B cell (primary cell): ENCODE measurements around the gene UBA7. TPM values are rescaled to one million over a fixed set of nuclear protein-coding genes. Genes with fewer than 3 reads are reported as not detected.

Experiments
- ATAC-seq: fragments of 200-7000 bp; cut with Tn5 transposase; one replicate; pipeline ENCODE4 v1.10.0; 2021; ENCODE audit warnings: low read depth, mild to moderate bottlenecking, moderate number of reproducible peaks, moderate library complexity
- CTCF ChIA-PET: fragments of 350-600 bp; sonication (Branson Sonifier 250); formaldehyde crosslinking; loops from one replicate; lab custom pipeline; 2021; ENCODE audit warnings: antibody characterized with exemption, inconsistent platforms; lab: Charles Lee
- POLR2A ChIA-PET: fragments of 350-600 bp; sonication (Branson Sonifier 250); formaldehyde crosslinking; loops from one replicate; lab custom pipeline; 2021; ENCODE audit warnings: antibody characterized with exemption; lab: Charles Lee
- DNase-seq: peaks from one replicate; pipeline ENCODE4 v3.0.0; 2013
- H2AFZ ChIP-seq: 2 replicates; pipeline ENCODE4 v1.6.1; 2012; ENCODE audit warnings: mild to moderate bottlenecking, low read depth, low read length; ENCODE audit not compliant: insufficient read depth, poor library complexity, severe bottlenecking
- H3K27ac ChIP-seq, 2 donors: 1 replicate in 1 of 2; 2 replicates in 1 of 2; pipeline ENCODE4 v1.5.1; 2012 to 2013; ENCODE audit warnings: low read length in 2 of 2, mild to moderate bottlenecking in 2 of 2, moderate library complexity in 1 of 2
- H3K27me3 ChIP-seq, 4 experiments: fragments of 200-600 bp in 1 of 4; sonication (generic) in 1 of 4; replicated peaks in 1 of 4; 1 replicate in 2 of 4; 2 replicates in 2 of 4; pipeline versions ENCODE4 v1.6.1 to v1.7.0; 2013 to 2016; ENCODE audit warnings: low read length in 3 of 4, mild to moderate bottlenecking in 2 of 4, mixed read lengths in 1 of 4, moderate library complexity in 1 of 4; ENCODE audit not compliant: insufficient read depth in 4 of 4, control insufficient read depth in 3 of 4; ENCODE audit errors: control extremely low read depth in 1 of 4
- H3K36me3 ChIP-seq, 2 experiments: replicated peaks in 1 of 2; 1 replicate in 1 of 2; 2 replicates in 1 of 2; pipeline versions ENCODE4 v1.6.1 to v1.7.1; 2013; ENCODE audit warnings: low read length in 1 of 2; ENCODE audit not compliant: insufficient read depth in 2 of 2, control insufficient read depth in 1 of 2; ENCODE audit errors: control extremely low read depth in 1 of 2, extremely low read depth in 1 of 2
- H3K4me1 ChIP-seq, 2 donors: fragments of 200-600 bp in 1 of 2; sonication (generic) in 1 of 2; 1 replicate in 1 of 2; 2 replicates in 1 of 2; pipeline versions ENCODE4 v1.5.1 to v1.6.1; 2013 to 2017; ENCODE audit warnings: low read length in 2 of 2; ENCODE audit not compliant: control insufficient read depth in 2 of 2, insufficient read depth in 2 of 2
- H3K4me2 ChIP-seq: replicated peaks from 2 replicates; pipeline ENCODE3; 2012; ENCODE audit warnings: mild to moderate bottlenecking, low read depth, low read length; ENCODE audit not compliant: poor library complexity, severe bottlenecking
- H3K4me3 ChIP-seq, 5 experiments: fragments of 200-600 bp in 1 of 5; sonication (generic) in 1 of 5; 1 replicate in 3 of 5; 2 replicates in 2 of 5; pipeline versions ENCODE4 v1.5.1 to v1.7.0; 2011 to 2016; ENCODE audit warnings: low read length in 4 of 5, mild to moderate bottlenecking in 4 of 5, low read depth in 2 of 5, control low read depth in 1 of 5, moderate library complexity in 1 of 5; ENCODE audit not compliant: insufficient read depth in 1 of 5; ENCODE audit errors: control extremely low read depth in 1 of 5, extremely low read depth in 1 of 5
- H3K79me2 ChIP-seq: fragments of 200-600 bp; sonication (generic); one replicate; pipeline ENCODE4 v1.6.0; 2016; ENCODE audit warnings: low read length; ENCODE audit not compliant: control insufficient read depth, insufficient read depth
- H3K9ac ChIP-seq: fragments of 200-600 bp; sonication (generic); 2 replicates; pipeline ENCODE4 v1.6.1; 2017; ENCODE audit warnings: mild to moderate bottlenecking, low read length, moderate library complexity
- H3K9me3 ChIP-seq, 3 donors: one replicate each; pipeline versions ENCODE4 v1.6.1 to v1.7.1; 2013; ENCODE audit warnings: low read length in 2 of 3; ENCODE audit not compliant: control insufficient read depth in 2 of 3, insufficient read depth in 1 of 3; ENCODE audit errors: control extremely low read depth in 1 of 3
- H4K20me1 ChIP-seq: 2 replicates; pipeline ENCODE4 v1.6.0; 2012; ENCODE audit warnings: mild to moderate bottlenecking, low read length; ENCODE audit not compliant: insufficient read depth, control insufficient read depth, poor library complexity, severe bottlenecking
- H3K27ac Mint-ChIP-seq: one replicate; pipeline ENCODE4 v1.8.0; 2021; ENCODE audit warnings: mixed read lengths
- H3K27me3 Mint-ChIP-seq: one replicate; pipeline ENCODE4 v1.8.0; 2021; ENCODE audit warnings: mixed read lengths
- H3K4me1 Mint-ChIP-seq: one replicate; pipeline ENCODE4 v1.8.0; 2021; ENCODE audit warnings: mixed read lengths
- H3K4me3 Mint-ChIP-seq: one replicate; pipeline ENCODE4 v1.8.0; 2021; ENCODE audit warnings: mixed read lengths
- H3K9me3 Mint-ChIP-seq: one replicate; pipeline ENCODE4 v1.8.0; 2022; ENCODE audit warnings: mixed read lengths; ENCODE audit not compliant: insufficient read depth
- EZH2 ChIP-seq: IDR thresholded peaks from 2 replicates; pipeline ENCODE4 v1.6.1; 2012; ENCODE audit warnings: borderline replicate concordance, low read depth, mild to moderate bottlenecking, moderate library complexity, low read length; ENCODE audit not compliant: insufficient read depth, poor library complexity, severe bottlenecking
- whole genome bisulfite sequencing: methylation state at CpG from one replicate; pipeline ENCODE4 v1.1.5; 2013; ENCODE audit warnings: missing lambda C conversion rate; ENCODE audit not compliant: insufficient coverage; 5-methylcytosine and 5-hydroxymethylcytosine counted together
- intact Hi-C: fragments of 100-400 bp; cut with micrococcal nuclease; formaldehyde crosslinking; loops from one replicate; pipeline ENCODE4 v1.10.0; 2022
- polyA plus RNA-seq: library from polyadenylated mRNA; depleted of rRNA; stranded (reverse); fragments of >200 nt; gene quantifications from 2 replicates; pipeline ENCODE4 v1.2.3, GENCODE V29; 2012
- total RNA-seq, 2 donors: library from RNA; stranded (reverse); fragments of 120-200 nt in 1 of 2; gene quantifications; 1 replicate in 1 of 2; 2 replicates in 1 of 2; pipeline versions ENCODE4 v1.2.3 to v1.2.4, GENCODE V29; 2013 to 2022
- TF ChIP-seq, protein P1 (sequence below): fragments of 200-600 bp; IDR thresholded peaks from one replicate; pipeline ENCODE4 v1.8.0; 2022; ENCODE audit warnings: antibody characterized with exemption, mild to moderate bottlenecking

UBA7 gene
- total and polyA plus RNA-seq, 2 donors (not counting 1 experiment from before 2014, with no cell fraction given) = 418 to 943 TPM

DNA sequence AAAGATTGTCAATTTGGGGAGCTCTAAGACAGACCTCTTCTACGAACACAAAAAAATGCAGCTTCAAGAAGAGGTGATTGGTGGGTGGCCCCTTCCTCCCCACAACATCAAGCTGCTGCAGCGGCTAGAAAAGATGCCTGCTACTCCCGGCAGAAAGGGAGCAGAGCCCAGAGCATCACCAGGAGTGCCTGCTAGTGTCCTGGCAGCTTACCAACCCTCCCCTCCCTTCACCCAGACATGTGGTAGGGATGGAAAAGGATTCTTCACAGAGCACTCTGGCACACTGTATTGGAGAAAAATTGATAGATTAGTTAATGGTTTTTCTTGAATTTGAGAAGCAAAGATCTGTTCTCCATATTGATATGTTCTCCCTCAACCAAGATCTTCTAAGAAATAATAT, 38.2 kb downstream of the UBA7 start:
- Histone ChIP-seq H3K4me1 (peaks cover 0 to 4% of the 10 kb centered on the region in 2 donors), H4K20me1 (peaks cover 76% of the 10 kb centered on the region), H3K36me3 (peaks cover 5 to 17% of the 10 kb centered on the region in 2 experiments), H3K27ac (no peak overlapping the region), H3K27me3 (no peaks in the 10 kb centered on the region), H3K79me2 (peaks cover 96% of the 10 kb centered on the region), H3K4me3 (no peak overlapping the region), H3K9me3 (no peaks in the 10 kb centered on the region), H3K9ac (no peak overlapping the region), H3K4me2 (no peak overlapping the region), H2AFZ (no peak overlapping the region)
- Mint-ChIP-seq H3K27me3 (no peaks in the 10 kb centered on the region), H3K27ac (no peak overlapping the region), H3K4me1 (peaks cover 26% of the 10 kb centered on the region), H3K4me3 (no peak overlapping the region), H3K9me3 (no peaks in the 10 kb centered on the region)
- POLR2A ChIA-PET = no interaction called here
- WGBS = no CpG with 5 or more reads among the region's 3 CpGs
- TF ChIP-seq EZH2 = no peak
- TF ChIP-seq, protein P1, sequence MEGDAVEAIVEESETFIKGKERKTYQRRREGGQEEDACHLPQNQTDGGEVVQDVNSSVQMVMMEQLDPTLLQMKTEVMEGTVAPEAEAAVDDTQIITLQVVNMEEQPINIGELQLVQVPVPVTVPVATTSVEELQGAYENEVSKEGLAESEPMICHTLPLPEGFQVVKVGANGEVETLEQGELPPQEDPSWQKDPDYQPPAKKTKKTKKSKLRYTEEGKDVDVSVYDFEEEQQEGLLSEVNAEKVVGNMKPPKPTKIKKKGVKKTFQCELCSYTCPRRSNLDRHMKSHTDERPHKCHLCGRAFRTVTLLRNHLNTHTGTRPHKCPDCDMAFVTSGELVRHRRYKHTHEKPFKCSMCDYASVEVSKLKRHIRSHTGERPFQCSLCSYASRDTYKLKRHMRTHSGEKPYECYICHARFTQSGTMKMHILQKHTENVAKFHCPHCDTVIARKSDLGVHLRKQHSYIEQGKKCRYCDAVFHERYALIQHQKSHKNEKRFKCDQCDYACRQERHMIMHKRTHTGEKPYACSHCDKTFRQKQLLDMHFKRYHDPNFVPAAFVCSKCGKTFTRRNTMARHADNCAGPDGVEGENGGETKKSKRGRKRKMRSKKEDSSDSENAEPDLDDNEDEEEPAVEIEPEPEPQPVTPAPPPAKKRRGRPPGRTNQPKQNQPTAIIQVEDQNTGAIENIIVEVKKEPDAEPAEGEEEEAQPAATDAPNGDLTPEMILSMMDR = no peak
- intact Hi-C loops = no loop called here
- no peak for ATAC-seq
- DNase-seq = no peak
- CTCF ChIA-PET = no interaction called here

DNA sequence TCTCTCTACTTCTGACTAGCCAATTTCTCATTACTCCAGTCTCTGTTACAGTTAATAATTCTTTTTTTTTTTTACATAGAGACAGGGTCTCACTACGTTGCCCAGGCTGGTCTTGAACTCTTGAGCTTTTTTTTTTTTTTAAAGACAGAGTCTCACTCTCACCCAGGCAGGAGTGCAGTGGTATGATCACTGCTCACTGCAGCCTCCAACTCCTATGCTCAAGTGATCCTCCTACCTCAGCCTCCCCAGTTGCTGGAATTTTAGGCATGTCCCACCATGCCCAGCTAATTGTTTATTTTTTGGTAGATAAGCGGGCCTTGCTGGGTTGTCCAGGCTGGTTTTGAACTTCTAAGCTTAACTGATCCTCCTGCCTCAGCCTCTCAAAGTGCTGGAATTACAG, 41.0 kb downstream of the UBA7 start:
- Histone ChIP-seq H3K79me2 (peaks cover 97% of the 10 kb centered on the region), H3K4me2 (no peak overlapping the region), H3K9me3 (no peaks in the 10 kb centered on the region), H3K9ac (no peak overlapping the region), H2AFZ (no peak overlapping the region), H3K27me3 (no peaks in the 10 kb centered on the region), H3K4me3 (no peak overlapping the region), H3K4me1 (no peaks in the 10 kb centered on the region), H3K27ac (no peak overlapping the region), H4K20me1 (peaks cover 68% of the 10 kb centered on the region), H3K36me3 (peaks cover 3 to 23% of the 10 kb centered on the region in 2 experiments)
- ChIA-PET CTCF (interaction anchor here (0.7 kb wide), 1 partner anchor 70 kb away, joined by 4 read pairs; no protein-coding TSS in a partner anchor), POLR2A (interaction anchor here (0.5 kb wide), 1 partner anchor 354 kb away, joined by 5 read pairs; no protein-coding TSS in a partner anchor)
- intact Hi-C loops = no loop called here
- DNase-seq = no peak
- WGBS = 100% methylated on average over 2 of the region's 2 CpGs
- H3K27ac Mint-ChIP-seq = no peak overlapping the region
- H3K4me3 Mint-ChIP-seq = no peak overlapping the region
- no peaks in the 10 kb centered on the region for H3K9me3 Mint-ChIP-seq
- no peaks in the 10 kb centered on the region for H3K27me3 Mint-ChIP-seq
- no peak for TF ChIP-seq EZH2
- TF ChIP-seq, protein P1 = no peak
- peaks cover 21% of the 10 kb centered on the region for H3K4me1 Mint-ChIP-seq
- no peak for ATAC-seq
